Thyroid gland (tissue), 4 donors: ENCODE results near the gene CXCL14.

ENCODE experiments used
- CTCF ChIP-seq, 6 experiments: fragments of 200-600 bp in 3 of 6; fragments of 450-650 bp in 3 of 6; sonication (generic) in 3 of 6; IDR thresholded peaks; one replicate each; pipeline ENCODE4 v1.5.1; 2016 to 2019; ENCODE audit warnings: antibody characterized with exemption in 6 of 6, mild to moderate bottlenecking in 2 of 6, inconsistent platforms in 1 of 6, moderate library complexity in 1 of 6
- POLR2A ChIP-seq, 2 donors: fragments of 450-650 bp; IDR thresholded peaks; one replicate each; pipeline ENCODE4 v1.6.1; 2017; ENCODE audit warnings: antibody characterized with exemption in 2 of 2, mild to moderate bottlenecking in 2 of 2, moderate library complexity in 1 of 2

DNA sequence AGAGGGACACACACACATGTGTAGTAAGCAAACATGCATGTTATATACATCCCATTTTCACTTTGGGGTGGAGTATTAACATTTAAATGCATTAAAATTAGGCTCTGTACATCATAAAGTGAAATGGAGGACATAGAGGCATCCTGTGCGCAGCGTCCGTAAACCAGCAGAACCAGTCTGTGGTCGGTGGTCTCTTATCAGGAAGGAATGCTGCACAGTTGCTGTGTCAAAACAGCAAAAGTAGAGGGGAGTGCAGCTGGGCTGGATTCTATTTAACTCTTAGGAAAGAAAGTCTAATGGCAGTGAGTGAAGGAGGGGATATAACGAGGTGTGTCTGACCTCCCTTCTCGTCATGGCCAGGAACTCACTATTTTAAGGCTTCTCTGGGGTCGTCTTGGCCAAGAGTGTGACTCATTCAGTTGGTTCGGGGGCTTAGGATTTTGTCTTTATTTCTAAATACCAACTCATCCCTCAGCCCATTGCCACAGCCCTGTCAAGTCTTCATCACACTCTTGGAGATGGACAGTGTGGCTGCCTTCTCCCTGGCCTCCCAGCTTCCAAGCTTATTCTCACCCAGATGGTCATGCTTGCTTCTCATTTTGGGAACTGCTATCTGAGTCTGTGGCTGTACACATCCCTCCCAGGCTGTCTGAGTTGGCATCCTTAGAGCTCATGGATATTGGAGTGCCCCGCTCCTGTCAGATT, 20.1 kb upstream of the CXCL14 start:
- TF ChIP-seq CTCF (IDR thresholded peaks at IDR 0.05) (no peak), POLR2A (IDR thresholded peaks at IDR 0.05) (no peak)
